ENCODE results near the gene SEZ6. TPM values are rescaled to one million over a fixed set of nuclear protein-coding genes. Genes with fewer than 3 reads are reported as not detected.

SEZ6 gene
- total RNA-seq, 1 donor = not detected

DNA sequence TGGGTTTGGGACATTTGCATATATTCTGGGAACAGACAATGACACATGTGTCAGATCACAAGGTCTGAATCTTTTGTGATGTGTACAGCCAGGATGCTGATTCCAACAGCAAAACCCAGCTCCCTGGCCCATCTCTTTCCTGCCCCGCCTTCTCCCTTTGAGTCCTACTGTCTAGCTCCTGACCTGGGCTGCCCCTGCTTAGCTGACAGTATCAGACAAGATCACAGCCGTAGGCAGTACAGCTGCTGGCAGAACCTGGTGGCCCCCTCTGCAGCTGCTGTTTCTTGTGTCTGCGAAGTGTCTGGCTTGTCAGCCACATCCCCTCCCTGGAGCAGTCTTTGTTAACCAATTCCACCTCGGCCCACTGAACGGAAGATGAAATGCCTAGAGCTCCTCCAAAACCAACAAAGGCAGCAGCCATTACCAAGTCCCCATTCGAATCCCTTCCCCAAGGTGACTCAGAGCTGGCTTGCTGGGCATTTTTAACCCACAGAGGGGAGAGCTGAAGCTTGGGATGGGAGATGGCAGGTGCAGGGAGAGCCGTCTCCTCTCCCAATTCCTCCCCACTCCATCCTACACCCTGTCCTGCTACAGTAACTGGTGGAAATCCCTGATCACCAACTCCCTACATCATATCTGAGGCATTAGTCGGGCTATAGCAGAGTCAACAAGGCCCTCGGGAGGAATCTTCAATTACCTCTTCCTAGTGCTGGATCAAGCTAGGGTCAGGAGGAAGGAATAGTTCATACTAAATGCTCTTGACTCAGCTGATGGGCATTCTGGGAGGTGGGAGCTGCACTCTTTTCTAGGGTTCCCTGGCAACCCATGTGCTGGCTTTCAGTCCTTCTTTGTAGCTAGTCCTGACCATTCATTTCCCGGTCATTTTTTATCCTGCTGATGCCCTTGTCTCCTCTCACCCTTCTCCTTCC is 42.9 kb upstream of the SEZ6 start:
- no peak overlapping the region for H3K4me3 ChIP-seq (ENCODE audit: low read depth, low read length)
- TF ChIP-seq, protein P1, sequence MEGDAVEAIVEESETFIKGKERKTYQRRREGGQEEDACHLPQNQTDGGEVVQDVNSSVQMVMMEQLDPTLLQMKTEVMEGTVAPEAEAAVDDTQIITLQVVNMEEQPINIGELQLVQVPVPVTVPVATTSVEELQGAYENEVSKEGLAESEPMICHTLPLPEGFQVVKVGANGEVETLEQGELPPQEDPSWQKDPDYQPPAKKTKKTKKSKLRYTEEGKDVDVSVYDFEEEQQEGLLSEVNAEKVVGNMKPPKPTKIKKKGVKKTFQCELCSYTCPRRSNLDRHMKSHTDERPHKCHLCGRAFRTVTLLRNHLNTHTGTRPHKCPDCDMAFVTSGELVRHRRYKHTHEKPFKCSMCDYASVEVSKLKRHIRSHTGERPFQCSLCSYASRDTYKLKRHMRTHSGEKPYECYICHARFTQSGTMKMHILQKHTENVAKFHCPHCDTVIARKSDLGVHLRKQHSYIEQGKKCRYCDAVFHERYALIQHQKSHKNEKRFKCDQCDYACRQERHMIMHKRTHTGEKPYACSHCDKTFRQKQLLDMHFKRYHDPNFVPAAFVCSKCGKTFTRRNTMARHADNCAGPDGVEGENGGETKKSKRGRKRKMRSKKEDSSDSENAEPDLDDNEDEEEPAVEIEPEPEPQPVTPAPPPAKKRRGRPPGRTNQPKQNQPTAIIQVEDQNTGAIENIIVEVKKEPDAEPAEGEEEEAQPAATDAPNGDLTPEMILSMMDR (IDR thresholded peaks at IDR 0.05; ENCODE audit: insufficient read depth, low read depth, low read length) = no peak
- no peak for DNase-seq (ENCODE audit: low read depth)

DNA sequence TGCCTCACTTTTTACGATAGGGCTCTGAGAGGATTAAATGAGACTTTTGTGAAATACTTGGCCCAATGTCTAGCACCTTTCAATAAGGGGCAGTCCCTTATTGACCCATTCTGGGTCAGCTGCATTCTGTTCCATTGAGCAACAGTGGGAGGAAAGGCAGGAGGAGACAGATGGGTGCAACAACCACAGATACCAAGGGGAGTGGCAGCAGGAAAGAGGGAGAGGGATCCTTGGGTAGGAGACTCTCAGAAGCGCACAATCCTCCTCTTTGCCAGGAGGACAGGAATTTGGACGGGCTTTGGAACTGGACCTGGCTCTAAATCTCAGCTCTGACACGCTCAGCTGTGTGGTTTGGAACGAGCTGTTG is 40.6 kb upstream of the SEZ6 start:
- H3K4me3 ChIP-seq (ENCODE audit: low read depth, low read length) = no peak overlapping the region
- TF ChIP-seq, protein P1 (IDR thresholded peaks at IDR 0.05; ENCODE audit: insufficient read depth, low read depth, low read length) = no peak
- no peak for DNase-seq (ENCODE audit: low read depth)

DNA sequence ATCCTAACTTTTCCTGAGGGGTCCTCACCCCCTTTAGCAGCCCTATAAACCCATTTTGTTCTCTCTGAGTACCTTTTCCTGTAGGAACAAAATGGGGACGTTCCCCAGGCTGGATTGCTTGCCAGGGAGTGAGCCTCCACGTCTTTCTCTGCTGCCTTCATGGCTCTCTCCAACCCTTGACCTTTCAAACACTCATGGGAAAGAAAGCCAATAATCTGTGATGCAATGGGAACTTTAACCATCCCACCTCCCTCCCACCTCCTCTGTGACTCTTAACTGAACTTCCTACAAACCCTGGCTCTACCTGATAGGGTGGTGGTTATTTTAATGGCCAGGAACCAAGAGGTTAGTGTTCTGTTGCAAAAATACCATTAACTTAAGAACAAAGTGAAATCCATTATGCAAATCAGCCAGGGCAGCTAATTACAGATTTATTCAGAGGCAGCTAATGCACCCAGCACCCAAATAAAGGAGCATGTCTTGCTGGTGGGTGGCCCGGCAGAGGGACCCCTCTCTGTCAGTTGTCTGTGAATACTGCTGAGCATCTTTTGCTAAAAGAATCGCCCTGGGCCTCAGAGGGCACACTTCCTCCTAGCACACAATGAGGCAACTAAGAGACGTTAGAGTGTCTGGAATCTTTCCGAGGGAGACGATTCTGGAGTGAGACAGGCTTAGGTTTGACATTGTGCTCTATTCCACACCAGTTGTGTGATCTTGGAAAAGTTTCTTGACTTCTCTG is 40.1 kb upstream of the SEZ6 start:
- TF ChIP-seq, protein P1 (IDR thresholded peaks at IDR 0.05; ENCODE audit: insufficient read depth, low read depth, low read length) = no peak
- no peak overlapping the region for H3K4me3 ChIP-seq (ENCODE audit: low read depth, low read length)
- DNase-seq (ENCODE audit: low read depth) = no peak

DNA sequence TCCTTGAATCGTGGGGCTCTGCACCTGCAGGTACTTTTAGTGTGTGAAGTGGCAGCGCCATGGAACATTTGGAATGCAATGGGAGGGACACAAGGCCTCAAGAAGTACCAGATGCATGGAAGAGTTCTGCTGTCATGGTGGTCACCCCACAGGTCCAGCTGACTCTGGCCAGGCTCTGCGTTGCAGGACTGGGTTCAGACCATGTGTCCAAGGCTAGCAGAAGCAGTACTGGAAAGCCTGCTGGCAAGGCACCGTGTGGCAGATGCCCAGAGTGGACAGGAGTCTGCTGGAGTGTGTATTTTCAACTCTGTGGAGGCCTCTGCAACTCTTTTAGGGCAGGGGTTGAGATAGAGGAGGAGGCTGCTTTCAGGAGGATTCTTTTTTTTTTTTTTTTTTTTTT is 39.2 kb upstream of the SEZ6 start:
- TF ChIP-seq, protein P1 (IDR thresholded peaks at IDR 0.05; ENCODE audit: insufficient read depth, low read depth, low read length) = no peak
- no peak for DNase-seq (ENCODE audit: low read depth)
- H3K4me3 ChIP-seq (ENCODE audit: low read depth, low read length) = no peak overlapping the region

DNA sequence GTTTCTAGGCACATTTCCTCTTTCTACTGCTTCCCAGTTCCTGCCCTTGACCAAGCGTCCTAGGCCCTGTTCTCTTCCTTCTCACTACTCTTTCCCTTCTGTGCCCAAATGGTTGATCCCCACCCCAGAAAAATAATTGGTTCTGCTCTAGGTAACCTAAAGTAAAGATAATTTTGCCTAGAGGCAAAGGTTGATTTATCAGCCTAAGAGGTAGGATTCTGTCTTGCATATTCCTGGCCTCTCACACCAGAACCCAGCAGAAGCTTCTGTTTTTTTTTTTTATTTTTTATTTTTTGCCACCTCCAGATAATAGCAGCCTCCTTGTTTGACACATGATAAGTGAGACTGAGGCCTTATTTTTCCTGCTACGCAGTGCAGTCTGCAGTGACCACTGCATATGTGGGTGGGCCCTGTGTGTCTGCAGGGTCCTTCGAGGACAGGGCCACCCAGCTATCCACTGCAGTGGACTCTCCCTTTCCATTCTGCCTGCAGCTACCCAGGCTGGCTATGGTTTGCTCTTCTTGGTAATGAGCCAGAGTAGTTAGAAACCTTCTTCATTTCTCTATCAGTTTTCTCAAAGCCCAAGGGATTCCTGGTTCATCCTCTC is 37.8 kb upstream of the SEZ6 start:
- no peak overlapping the region for H3K4me3 ChIP-seq (ENCODE audit: low read depth, low read length)
- TF ChIP-seq, protein P1 (IDR thresholded peaks at IDR 0.05; ENCODE audit: insufficient read depth, low read depth, low read length) = no peak
- no peak for DNase-seq (ENCODE audit: low read depth)

DNA sequence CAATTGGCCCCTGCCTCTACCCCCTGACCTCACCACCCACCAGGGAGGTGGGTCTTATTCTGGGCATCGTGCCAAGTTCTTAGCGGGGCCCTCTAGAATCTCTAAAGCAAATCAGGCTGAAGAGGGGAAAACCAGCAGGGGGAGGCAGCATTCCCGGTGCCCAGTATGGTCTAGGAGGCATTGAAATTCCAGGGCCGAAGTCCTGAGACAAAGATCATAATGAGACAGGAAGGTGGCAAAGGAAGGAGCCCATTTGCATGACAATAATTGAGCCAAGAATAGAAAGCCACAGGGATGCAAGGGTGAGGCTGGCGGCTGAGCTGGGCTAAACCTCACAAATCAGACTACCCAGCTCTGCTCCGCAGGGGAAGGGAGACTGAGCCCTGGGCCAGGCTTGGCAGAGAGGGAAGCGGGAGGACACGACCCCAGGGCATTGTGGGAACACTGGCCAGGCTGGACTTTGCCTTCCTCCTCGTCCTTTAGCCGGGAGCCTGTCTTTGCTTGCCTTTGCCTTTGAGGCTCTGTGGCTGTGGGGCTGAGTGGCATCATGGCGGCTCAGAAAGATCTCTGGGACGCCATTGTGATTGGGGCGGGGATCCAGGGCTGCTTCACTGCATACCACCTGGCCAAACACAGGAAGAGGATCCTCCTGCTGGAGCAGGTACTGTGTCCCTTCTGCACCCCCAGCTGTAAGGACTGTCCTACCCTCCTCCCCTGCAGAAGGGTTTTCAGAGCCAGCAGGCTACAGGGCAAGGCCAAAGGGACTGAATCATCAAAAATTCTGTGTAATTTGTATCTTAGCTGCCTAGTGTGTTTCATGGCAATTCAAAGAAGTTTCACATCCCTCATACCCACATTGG is 37.1 kb upstream of the SEZ6 start, which contains the start of gene PIPOX:
Gene PIPOX (plus strand): TSS at position 463 of the 860 bp plus-strand sequence. CDS start 85 bp downstream, at position 548.
- peak; percentile 54 for DNase-seq (ENCODE audit: low read depth)
- TF ChIP-seq, protein P1 (IDR thresholded peaks at IDR 0.05; ENCODE audit: insufficient read depth, low read depth, low read length) = peak; percentile 31
- H3K4me3 ChIP-seq (ENCODE audit: low read depth, low read length) = no peak within 1 kb of the TSS

Measured in fibroblast of villous mesenchyme (primary cell).